NCI-H345 treated with DMSO at 0.1 percent for 48 hours (cell line): ENCODE results near the gene WDR47.
"Not testable (repeated sequence)": the region's sequence is repeated elsewhere in the genome, so short reads cannot be mapped to it uniquely, and the experiment has no call there.

ENCODE experiments used
- DNase-seq: peaks from one replicate; lab custom pipeline; 2025; ENCODE audit not compliant: unreplicated experiment; lab: John Stamatoyannopoulos, UW

WDR47 gene

DNA sequence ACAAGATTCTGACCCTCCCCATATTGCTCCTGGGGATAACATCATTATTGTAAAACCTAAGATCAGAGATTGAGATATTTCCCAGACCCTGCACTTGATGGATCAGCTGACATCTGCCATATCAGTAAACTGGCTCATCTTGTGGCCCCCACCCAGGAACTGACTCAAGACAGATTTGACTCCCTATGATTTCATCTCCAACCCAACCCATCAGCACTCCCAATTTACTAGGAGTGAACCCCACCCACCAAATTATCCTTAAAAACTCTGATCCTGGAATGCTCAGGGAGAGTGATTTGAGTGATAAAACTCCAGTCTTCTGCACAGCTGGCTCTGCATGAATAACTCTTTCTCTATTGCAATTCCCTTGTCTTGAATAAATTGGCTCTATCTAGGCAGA, 72.6 kb downstream of the WDR47 start:
- no peak for DNase-seq

DNA sequence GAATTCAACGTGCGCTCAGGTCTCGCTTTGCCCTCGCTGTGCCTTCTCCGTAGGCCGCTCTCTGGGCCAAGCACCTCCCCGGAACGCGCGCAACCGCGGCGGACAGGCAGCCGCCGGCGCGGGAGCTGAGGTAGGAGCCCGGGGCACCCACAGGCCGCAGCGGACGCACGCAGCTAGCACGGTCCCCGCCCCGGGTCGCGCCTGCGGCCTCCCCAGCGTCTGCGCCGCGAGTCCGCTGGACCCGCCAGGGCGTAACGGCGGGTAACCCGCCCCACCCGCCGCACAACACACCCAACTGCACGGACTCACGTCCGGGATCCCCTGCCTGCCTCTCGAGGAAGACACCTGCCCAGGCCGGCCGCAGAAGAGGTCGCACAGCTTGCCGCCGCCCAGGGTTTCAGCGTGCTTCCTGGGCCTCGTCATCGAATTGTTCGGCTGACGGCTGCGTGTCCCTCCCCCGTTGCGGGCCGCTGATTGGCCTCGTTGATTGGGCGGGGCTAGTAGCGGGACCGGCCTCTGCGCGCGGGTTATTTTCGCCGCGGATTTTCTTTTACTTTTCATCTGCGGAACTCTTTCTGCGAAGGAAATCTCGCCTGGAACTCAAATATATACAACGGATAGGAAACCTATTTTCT, 78.7 kb downstream of the WDR47 start, which contains the start of gene CLCC1:
TSS of gene CLCC1 (minus strand) at position 433 of the 635 bp plus-strand sequence. CDS start 13,047 bp downstream, outside the sequence.
- peak; percentile 89 for DNase-seq

DNA sequence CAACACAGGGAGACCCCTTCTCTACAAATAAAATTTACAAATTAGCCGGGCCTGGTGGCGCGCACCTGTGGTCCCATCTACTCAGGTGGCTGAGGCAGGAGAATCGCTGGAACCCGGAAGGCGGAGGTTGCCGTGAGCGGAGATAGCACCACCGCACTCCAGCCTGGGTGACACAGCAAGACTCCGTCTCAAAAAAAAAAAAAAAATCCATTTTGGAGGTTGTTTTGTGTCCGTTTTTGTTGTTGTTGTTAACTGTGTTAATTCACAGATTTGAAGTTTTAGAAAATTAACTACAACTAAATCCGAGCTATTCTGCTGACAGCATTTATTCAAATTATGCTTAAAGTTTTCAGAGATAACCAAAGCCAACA, 79.2 kb downstream of the WDR47 start:
- no peak for DNase-seq

DNA sequence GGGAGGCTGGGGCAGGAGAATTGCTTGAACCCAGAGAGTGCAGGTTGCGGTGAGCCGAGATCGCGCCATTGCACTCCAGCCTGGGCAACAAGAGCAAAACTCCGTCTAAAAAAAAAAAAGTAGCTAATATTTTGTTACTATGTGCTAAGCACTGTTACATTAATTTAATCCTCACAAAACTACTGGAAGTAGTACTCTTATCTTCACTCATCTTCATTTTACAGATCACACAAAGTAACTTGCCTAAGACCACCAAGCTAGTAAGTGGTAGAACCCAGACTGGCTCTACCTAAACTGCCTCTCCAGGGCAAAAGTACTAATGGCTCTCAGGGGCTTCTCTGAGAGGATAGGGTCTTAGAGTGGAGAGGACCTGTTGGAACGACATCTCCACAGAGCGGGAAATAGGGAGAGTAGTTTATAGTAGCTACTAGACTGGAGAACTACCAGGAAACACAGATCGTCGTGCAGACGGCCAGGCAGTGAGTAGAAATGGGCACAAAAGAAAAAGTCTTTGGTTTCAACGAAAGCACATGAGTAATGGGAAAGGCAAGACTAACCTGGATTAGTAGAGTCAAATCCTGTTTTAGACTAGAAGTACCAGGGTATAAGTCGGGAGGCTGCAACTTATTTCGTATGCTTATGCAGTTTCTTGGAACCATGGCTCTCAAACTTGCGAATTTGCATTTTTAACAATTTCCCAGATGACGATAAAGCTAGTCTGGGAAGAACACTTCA, 80.0 kb downstream of the WDR47 start:
- DNase-seq, result no peak

GRCh38 chr1:108961198-108961597, 80.7 kb downstream of the WDR47 start:
- no peak for DNase-seq

GRCh38 chr1:108960719-108961118, 81.2 kb downstream of the WDR47 start:
- no peak for DNase-seq

DNA sequence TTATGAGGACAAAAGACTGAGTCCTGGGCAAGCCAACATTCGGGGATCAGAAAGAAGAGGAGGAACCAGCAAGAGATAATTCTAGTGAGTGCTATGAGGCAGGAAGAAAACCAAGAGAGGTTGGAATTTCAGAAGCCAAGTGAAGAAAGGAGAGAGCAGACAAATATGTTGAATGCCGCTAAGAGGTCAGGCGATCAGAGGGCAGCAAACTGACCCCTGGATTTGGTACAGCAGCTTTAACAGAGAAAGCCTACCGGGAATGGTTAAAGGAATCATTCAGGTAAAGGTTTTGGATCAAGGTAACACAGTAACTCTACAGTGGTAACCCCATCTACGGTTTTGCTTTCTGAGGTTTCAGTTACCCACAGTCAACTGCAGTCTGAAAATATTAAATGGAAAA, 84.0 kb downstream of the WDR47 start:
- no peak for DNase-seq

GRCh38 chr1:108955881-108956280, 86.0 kb downstream of the WDR47 start:
- no peak for DNase-seq

GRCh38 chr1:108955111-108955510, 86.8 kb downstream of the WDR47 start:
- DNase-seq, result no peak

DNA sequence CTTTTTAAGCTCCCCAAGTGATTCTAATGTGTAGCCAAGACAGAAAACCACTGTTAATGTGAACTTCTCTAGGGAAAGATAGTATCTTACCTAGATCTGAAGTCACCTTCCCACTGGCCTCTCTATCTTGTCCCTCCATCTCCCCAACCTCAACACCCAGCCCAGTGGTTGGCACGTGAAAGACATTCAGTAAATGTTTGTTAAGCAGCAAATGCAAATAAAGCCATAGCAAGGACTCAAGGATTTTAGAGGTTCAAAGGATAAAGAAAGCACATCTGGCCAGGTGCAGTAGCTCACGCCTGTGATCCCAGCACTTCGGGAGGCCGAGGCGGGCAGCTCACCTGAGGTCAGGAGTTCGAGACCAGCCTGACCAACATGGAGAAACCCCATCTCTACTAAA, 88.5 kb downstream of the WDR47 start:
- no peak for DNase-seq

DNA sequence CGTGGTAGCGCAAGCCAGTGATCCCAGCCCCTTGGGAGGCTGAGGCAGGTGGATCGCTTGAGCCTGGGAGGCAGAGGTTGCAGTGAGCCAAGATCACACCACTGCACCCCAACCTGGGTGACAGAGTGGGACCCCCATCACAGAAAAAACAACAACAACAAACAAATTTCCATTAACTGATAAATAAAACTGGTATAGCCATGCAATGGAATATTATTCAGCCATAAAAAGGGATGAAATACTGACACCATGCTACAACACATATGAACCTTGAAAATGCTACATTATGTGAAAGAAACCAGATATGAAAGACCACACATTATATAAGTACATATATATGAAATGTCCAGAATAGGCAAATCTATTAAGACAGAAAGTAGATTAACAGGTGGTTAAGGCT, 90.7 kb downstream of the WDR47 start:
- DNase-seq, result no peak

- no peak for DNase-seq
These were observed 92.9 kb downstream of the WDR47 start for GRCh38 chr1:108949044-108949443.

DNA sequence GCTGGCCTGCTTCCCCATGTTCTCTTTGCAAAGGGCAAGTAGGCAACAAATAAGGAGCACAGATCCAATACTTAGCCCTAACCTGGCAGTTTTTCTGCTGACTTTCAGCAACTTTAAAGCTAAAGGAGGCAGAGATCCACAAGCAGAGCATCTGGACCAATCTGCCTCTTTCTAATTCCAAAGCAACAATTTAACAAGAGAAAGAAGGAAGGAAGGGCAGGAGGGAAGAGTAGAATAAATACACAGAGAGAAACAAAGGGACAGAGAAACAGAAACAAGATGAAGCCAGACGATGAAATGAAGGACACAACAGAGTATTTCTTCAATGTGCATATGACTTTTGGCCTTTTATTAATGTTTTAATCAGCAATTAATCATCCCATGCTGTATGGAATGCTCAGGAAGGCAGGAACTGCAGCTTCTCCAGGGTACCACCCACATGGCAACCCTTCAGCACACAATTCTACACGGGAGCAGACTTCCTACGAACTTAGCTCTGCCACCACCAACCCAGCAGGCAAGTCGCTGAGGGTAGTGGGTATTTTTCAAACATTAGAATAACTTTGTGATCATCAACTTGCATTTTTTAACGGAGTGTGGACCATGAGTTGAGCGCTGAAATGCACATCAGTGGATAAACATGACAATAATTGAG, 93.9 kb downstream of the WDR47 start:
- DNase-seq, result no peak

DNA sequence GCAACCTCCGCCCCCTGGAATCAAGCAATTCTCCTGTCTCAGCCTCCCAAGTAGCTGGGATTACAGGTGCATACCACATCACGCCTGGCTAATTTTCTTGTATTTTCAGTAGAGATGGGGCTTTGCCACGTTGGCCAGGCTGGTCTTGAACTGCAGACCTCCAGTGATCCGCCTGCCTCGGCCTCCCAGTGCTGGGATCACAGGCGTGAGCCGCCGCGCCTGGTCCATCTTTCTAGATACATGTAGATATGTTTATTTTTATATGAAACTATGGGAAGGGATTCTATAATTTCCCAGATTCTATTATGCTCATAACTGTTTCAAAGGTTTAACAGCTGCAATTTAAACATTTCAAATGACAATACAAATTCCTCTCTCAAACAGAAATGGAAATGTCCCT, 105.7 kb downstream of the WDR47 start:
- no peak for DNase-seq

DNA sequence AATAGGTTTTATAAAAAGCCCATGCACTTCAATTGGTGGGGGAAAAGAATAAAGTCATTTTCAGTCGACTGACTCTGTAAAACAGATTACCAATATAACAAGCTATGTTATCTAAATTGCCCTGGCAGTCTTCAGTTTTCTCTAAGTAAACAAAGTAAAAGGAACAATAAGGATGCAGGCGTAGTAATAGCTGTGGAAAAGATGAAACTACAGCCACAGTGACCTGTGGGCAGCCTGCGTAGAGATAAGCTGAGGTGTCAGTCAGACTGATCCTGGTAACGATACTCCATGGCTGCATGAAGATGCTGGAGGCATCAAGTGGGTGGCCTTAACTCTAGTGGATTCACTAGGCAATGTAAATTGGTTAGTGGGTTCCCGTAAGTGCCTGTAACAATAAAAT, 108.0 kb downstream of the WDR47 start:
- no peak for DNase-seq

- DNase-seq, result not testable (repeated sequence)
These were observed 114.3 kb downstream of the WDR47 start for GRCh38 chr1:108927565-108927964.

DNA sequence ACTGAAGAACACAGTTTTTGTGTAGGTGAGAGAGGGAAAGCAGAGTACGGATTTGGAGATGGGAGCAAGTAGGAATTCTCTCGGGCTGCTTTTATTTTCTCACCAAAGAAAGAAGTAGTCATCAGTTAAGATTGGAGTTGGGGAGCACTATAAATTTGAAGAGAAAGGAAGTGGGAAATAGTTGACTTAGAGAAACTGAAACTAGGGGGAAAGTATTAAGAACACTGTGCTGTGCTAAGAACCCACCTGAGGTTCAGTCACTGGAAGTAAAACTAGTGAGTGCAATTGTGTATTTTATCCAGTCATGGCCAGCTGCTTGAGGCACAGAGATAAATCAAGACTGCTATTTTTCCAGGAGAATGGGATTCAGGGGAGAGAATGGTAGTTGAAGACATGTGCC, 116.0 kb downstream of the WDR47 start:
- DNase-seq, result no peak
